ENCODE measurements around the gene HLA-DPA1. TPM values are rescaled to one million over a fixed set of nuclear protein-coding genes. Genes with fewer than 3 reads are reported as not detected.

The HLA-DPA1 gene
- total and polyA plus RNA-seq, 10 of the 15 experiments (the other 5 are each of a cell fraction or from before 2014, with no cell fraction given) = 508 to 1,640 (median 829) TPM

- WGBS (ENCODE audit: insufficient coverage, insufficient replicate concordance, low lambda C conversion rate, missing lambda C conversion rate) = 65% methylated on average over 3 of the region's 3 CpGs
- H3K9ac ChIP-seq (ENCODE audit: control insufficient read depth, insufficient read depth, low read length) = no peak overlapping the region
- in situ Hi-C loops (cut with MboI) (no loop called here), intact Hi-C loops (cut with micrococcal nuclease; ENCODE audit: unreplicated experiment) (no loop called here)
- ChIA-PET RAD21 (ENCODE audit: unreplicated experiment) (interaction anchor here (0.9 kb wide), 1 partner anchor 9 kb away, joined by 4 read pairs; no protein-coding TSS in a partner anchor), POLR2A (interaction anchor here (0.9 kb wide), 1 partner anchor 91 kb away, joined by 3 read pairs; no protein-coding TSS in a partner anchor), SMC1A (ENCODE audit: uncharacterized antibody, unreplicated experiment) (interaction anchor here (0.6 to 10.3 kb wide), 3 partner anchors 6 to 48 kb away, joined by 3 to 157 read pairs (median 5); no protein-coding TSS in a partner anchor), CTCF (no interaction called here)
- ATAC-seq = no peak
- no peak overlapping the region for H3K4me3 ChIP-seq
- H3K79me2 ChIP-seq (ENCODE audit: control insufficient read depth, insufficient read depth, low read length) = no peaks in the 10 kb centered on the region
- H3K4me1 ChIP-seq (ENCODE audit: control insufficient read depth, insufficient read depth, low read length) = peaks cover 29% of the 10 kb centered on the region
- no peak overlapping the region for H2AFZ ChIP-seq (ENCODE audit: control insufficient read depth, low read depth, low read length)
- no peaks in the 10 kb centered on the region for H3K36me3 ChIP-seq (ENCODE audit: control insufficient read depth in 2 of 2, insufficient read depth in 2 of 2, low read length in 1 of 2)
- no peaks in the 10 kb centered on the region for H3K27me3 ChIP-seq (replicated peaks in 1 of 2; ENCODE audit: control insufficient read depth in 2 of 2, insufficient read depth in 2 of 2, low read length in 1 of 2)
- BruUV-seq (replicated peaks) = no TSS peak
- no peak overlapping the region for H3K4me2 ChIP-seq (ENCODE audit: control insufficient read depth, insufficient read depth)
- FAIRE-seq = no peak
- H3K9me3 ChIP-seq (replicated peaks; ENCODE audit: control insufficient read depth, insufficient read depth, low read length) = peaks cover 3% of the 10 kb centered on the region
- H3K27ac ChIP-seq (ENCODE audit: control insufficient read depth, insufficient read depth) = no peak overlapping the region
- DNase-seq (ENCODE audit: low read depth, low spot score) = no peak
- H4K20me1 ChIP-seq (ENCODE audit: control insufficient read depth, insufficient read depth) = no peaks in the 10 kb centered on the region
- TF ChIP-seq SIN3A (IDR thresholded peaks at IDR 0.05; ENCODE audit: low read depth, low read length) (no peak), STAT1 (conservative IDR thresholded peaks at IDR 0.05) (no peak), CBX3 (IDR thresholded peaks at IDR 0.05; ENCODE audit: borderline replicate concordance, low read depth) (no peak), CHD2 (IDR thresholded peaks at IDR 0.05; ENCODE audit: borderline replicate concordance, low read depth, low read length) (no peak), SUZ12 (IDR thresholded peaks at IDR 0.05; ENCODE audit: unreplicated experiment) (no peak), EZH2 (IDR thresholded peaks at IDR 0.05; ENCODE audit: borderline replicate concordance, control insufficient read depth, low read depth, low read length) (no peak), CREB1 (IDR thresholded peaks at IDR 0.05; ENCODE audit: low read depth) (no peak), TBL1XR1 (IDR thresholded peaks at IDR 0.05; ENCODE audit: low read depth, low read length) (no peak), IKZF2 (IDR thresholded peaks at IDR 0.05) (no peak), SPI1 (IDR thresholded peaks at IDR 0.05; ENCODE audit: borderline replicate concordance, insufficient read depth, low read depth, low read length) (no peak), NFYB (IDR thresholded peaks at IDR 0.05; ENCODE audit: insufficient read depth, low read depth, low read length) (no peak), RAD51 (IDR thresholded peaks at IDR 0.05) (no peak), JUND (IDR thresholded peaks at IDR 0.05; ENCODE audit: low read depth, low read length) (no peak)
- TF ChIP-seq, protein P1, sequence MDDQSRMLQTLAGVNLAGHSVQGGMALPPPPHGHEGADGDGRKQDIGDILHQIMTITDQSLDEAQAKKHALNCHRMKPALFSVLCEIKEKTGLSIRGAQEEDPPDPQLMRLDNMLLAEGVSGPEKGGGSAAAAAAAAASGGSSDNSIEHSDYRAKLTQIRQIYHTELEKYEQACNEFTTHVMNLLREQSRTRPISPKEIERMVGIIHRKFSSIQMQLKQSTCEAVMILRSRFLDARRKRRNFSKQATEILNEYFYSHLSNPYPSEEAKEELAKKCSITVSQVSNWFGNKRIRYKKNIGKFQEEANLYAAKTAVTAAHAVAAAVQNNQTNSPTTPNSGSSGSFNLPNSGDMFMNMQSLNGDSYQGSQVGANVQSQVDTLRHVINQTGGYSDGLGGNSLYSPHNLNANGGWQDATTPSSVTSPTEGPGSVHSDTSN (IDR thresholded peaks at IDR 0.05; ENCODE audit: insufficient replicate concordance, low read depth, low read length) = no peak
- TF ChIP-seq, protein P2, sequence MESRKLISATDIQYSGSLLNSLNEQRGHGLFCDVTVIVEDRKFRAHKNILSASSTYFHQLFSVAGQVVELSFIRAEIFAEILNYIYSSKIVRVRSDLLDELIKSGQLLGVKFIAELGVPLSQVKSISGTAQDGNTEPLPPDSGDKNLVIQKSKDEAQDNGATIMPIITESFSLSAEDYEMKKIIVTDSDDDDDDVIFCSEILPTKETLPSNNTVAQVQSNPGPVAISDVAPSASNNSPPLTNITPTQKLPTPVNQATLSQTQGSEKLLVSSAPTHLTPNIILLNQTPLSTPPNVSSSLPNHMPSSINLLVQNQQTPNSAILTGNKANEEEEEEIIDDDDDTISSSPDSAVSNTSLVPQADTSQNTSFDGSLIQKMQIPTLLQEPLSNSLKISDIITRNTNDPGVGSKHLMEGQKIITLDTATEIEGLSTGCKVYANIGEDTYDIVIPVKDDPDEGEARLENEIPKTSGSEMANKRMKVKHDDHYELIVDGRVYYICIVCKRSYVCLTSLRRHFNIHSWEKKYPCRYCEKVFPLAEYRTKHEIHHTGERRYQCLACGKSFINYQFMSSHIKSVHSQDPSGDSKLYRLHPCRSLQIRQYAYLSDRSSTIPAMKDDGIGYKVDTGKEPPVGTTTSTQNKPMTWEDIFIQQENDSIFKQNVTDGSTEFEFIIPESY (IDR thresholded peaks at IDR 0.05) = no peak
- TF ChIP-seq, protein P3, sequence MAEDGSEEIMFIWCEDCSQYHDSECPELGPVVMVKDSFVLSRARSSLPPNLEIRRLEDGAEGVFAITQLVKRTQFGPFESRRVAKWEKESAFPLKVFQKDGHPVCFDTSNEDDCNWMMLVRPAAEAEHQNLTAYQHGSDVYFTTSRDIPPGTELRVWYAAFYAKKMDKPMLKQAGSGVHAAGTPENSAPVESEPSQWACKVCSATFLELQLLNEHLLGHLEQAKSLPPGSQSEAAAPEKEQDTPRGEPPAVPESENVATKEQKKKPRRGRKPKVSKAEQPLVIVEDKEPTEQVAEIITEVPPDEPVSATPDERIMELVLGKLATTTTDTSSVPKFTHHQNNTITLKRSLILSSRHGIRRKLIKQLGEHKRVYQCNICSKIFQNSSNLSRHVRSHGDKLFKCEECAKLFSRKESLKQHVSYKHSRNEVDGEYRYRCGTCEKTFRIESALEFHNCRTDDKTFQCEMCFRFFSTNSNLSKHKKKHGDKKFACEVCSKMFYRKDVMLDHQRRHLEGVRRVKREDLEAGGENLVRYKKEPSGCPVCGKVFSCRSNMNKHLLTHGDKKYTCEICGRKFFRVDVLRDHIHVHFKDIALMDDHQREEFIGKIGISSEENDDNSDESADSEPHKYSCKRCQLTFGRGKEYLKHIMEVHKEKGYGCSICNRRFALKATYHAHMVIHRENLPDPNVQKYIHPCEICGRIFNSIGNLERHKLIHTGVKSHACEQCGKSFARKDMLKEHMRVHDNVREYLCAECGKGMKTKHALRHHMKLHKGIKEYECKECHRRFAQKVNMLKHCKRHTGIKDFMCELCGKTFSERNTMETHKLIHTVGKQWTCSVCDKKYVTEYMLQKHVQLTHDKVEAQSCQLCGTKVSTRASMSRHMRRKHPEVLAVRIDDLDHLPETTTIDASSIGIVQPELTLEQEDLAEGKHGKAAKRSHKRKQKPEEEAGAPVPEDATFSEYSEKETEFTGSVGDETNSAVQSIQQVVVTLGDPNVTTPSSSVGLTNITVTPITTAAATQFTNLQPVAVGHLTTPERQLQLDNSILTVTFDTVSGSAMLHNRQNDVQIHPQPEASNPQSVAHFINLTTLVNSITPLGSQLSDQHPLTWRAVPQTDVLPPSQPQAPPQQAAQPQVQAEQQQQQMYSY (CRISPR knock-in tag; IDR thresholded peaks at IDR 0.05) = no peak
These were observed 49.9 kb downstream of the HLA-DPA1 start for GRCh38 chr6:33023536-33023935.

Measured in GM12878 (cell line).